Chondrocyte (in vitro differentiated cells): ENCODE results near the gene RAD51B. TPM values are rescaled to one million over a fixed set of nuclear protein-coding genes. Genes with fewer than 3 reads are reported as not detected.

Source experiments
- DNase-seq: peaks from one replicate; pipeline ENCODE4 v3.0.0; 2021; ENCODE audit warnings: mixed read lengths, low spot score
- H3K27ac Mint-ChIP-seq: one replicate; pipeline ENCODE4 v1.8.0; 2021; ENCODE audit warnings: mild to moderate bottlenecking, moderate library complexity, mixed read lengths; ENCODE audit not compliant: unreplicated experiment
- H3K27me3 Mint-ChIP-seq: 2 replicates; pipeline ENCODE4 v1.8.0; 2021; ENCODE audit warnings: low read depth, mixed read lengths
- H3K36me3 Mint-ChIP-seq: 2 replicates; pipeline ENCODE4 v1.8.0; 2021; ENCODE audit warnings: low read depth, mixed read lengths
- H3K4me1 Mint-ChIP-seq: 2 replicates; pipeline ENCODE4 v1.8.0; 2021; ENCODE audit warnings: low read depth, mild to moderate bottlenecking, mixed read lengths
- H3K4me3 Mint-ChIP-seq: one replicate; pipeline ENCODE4 v1.8.0; 2021; ENCODE audit warnings: mild to moderate bottlenecking, moderate library complexity, mixed read lengths; ENCODE audit not compliant: unreplicated experiment
- H3K9me3 Mint-ChIP-seq: 2 replicates; pipeline ENCODE4 v1.8.0; 2021; ENCODE audit warnings: low read depth, mixed read lengths
- CTCF ChIP-seq: fragments of 200-600 bp; sonication (generic); IDR thresholded peaks from 2 replicates; pipeline ENCODE4 v1.5.0; 2021; ENCODE audit warnings: antibody characterized with exemption, mild to moderate bottlenecking, moderate library complexity
- total RNA-seq: library from RNA; stranded (reverse); gene quantifications from 3 replicates; pipeline ENCODE4 v1.2.1, GENCODE V29; 2021

Gene RAD51B
- total RNA-seq, 1 donor from 2014 or later, result 8.2 TPM

DNA sequence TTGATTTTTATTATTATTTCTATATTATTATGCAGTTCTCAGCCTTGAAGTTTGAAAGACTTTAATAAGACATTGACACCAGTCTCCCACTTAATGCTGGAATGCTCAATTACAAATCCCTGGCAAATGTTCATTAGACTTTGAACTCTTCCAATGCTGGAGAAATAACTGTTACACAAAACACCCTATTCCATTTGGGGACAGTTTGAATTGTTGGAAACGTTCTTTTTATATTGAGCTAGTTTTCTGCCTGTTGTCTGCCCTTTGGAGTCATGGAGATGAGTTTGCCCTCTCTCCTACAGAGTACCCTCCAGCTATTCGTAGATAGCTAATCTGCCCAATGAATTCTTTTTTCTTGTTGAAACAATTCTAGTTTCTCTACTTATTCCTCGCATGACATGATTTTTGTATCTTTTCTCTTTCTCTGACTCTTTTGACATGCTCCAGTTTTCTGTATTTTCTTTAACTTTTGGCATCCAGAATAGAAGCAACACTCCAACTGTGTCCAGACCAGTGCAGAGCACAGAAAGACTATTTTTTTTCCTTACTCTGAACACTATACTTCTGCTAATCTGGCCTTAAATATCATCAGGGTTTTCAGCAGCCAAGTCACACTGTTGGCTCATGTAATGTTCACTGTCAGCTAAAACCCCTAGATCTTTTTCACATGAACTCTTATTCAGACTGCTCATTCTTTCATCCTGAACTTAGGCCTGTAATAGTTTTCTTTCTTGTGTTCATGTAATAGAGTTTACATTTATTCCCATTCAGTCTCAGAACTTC, 379.3 kb downstream of the RAD51B start:
- H3K4me1 Mint-ChIP-seq, result peaks cover 26% of the 10 kb centered on the region
- no peak overlapping the region for H3K4me3 Mint-ChIP-seq
- H3K36me3 Mint-ChIP-seq, result no peaks in the 10 kb centered on the region

DNA sequence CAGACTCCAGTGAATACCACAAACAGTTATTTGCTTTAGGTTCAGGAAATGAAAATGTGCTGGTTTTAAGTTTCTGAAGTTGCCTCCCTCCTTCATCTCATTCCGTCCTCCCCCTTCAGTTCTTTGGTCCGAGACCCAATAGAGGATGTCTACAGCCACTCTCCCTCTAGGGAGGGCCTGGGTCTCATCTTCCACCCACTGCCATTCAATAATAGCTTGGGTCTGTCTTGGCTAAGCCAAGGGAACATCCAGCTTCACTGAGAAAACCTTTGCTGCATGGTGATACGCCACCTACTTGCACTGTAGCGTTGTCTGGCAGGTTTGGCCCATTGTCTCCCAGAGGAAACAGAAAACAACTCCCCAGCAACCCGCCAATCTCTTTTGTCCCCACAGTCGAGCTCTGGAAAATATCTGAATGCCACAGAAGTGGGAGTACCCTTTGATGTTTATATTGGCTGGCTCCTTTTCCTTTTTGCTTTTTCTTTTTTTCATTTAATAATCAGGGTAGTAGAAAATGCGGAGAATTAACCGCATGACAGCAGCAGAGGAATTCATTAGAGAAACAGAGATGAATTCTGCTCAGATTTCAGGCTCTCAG, 380.1 kb downstream of the RAD51B start:
- peaks cover 26% of the 10 kb centered on the region for H3K4me1 Mint-ChIP-seq
- H3K27me3 Mint-ChIP-seq, result no peaks in the 10 kb centered on the region
- peak overlapping the region; percentile 31 for H3K4me3 Mint-ChIP-seq
- no peak for TF ChIP-seq CTCF
- no peak for DNase-seq
- peaks cover 11% of the 10 kb centered on the region for H3K9me3 Mint-ChIP-seq
- no peaks in the 10 kb centered on the region for H3K36me3 Mint-ChIP-seq
- peak overlapping the region; percentile 94 for H3K27ac Mint-ChIP-seq

More for the DNA sequence above, 379.3 kb downstream of the RAD51B start:
- no peaks in the 10 kb centered on the region for H3K27me3 Mint-ChIP-seq
- peak overlapping the region; percentile 94 for H3K27ac Mint-ChIP-seq
- TF ChIP-seq CTCF, result no peak
- peaks cover 6% of the 10 kb centered on the region for H3K9me3 Mint-ChIP-seq
- no peak for DNase-seq

DNA sequence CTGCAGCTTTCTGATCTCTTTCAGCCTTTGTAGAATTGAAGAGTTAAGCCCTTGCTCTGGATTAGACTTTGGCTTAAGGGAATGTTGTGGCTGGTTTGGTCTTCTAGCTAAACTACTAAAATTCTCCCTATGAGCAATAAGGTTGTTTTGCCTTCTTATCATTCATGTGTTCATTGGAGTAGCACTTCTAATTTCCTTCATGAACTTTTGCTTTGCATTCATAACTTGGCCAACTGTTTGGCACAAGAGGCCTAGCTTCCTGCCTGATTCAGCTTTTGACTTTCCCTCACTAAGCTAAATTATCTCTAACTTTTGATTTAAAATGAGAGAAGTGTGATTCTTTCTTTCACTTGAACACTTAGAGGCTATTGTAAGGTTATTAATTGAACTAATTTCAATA, 384.3 kb downstream of the RAD51B start:
- DNase-seq, result no peak
- Mint-ChIP-seq H3K27ac (no peak overlapping the region), H3K4me1 (peaks cover 39% of the 10 kb centered on the region), H3K27me3 (no peaks in the 10 kb centered on the region), H3K9me3 (peaks cover 11% of the 10 kb centered on the region), H3K4me3 (no peak overlapping the region), H3K36me3 (no peaks in the 10 kb centered on the region)
- no peak for TF ChIP-seq CTCF

GRCh38 chr14:68208218-68208617, 388.6 kb downstream of the RAD51B start:
- TF ChIP-seq CTCF, result no peak
- no peaks in the 10 kb centered on the region for H3K36me3 Mint-ChIP-seq
- H3K9me3 Mint-ChIP-seq, result peaks cover 11% of the 10 kb centered on the region
- H3K27ac Mint-ChIP-seq, result peak overlapping the region; percentile 72
- H3K27me3 Mint-ChIP-seq, result no peaks in the 10 kb centered on the region
- H3K4me3 Mint-ChIP-seq, result no peak overlapping the region
- peaks cover 61% of the 10 kb centered on the region for H3K4me1 Mint-ChIP-seq
- no peak for DNase-seq

GRCh38 chr14:68208626-68209317, 389.2 kb downstream of the RAD51B start:
- H3K4me3 Mint-ChIP-seq, result no peak overlapping the region
- DNase-seq, result no peak
- H3K27me3 Mint-ChIP-seq, result no peaks in the 10 kb centered on the region
- peak overlapping the region; percentile 96 for H3K27ac Mint-ChIP-seq
- peaks cover 6% of the 10 kb centered on the region for H3K9me3 Mint-ChIP-seq
- TF ChIP-seq CTCF, result no peak
- H3K36me3 Mint-ChIP-seq, result no peaks in the 10 kb centered on the region
- peaks cover 61% of the 10 kb centered on the region for H3K4me1 Mint-ChIP-seq
